Bronchial epithelial cell (primary cell): ENCODE results near the gene SRBD1. TPM values are rescaled to one million over a fixed set of nuclear protein-coding genes. Genes with fewer than 3 reads are reported as not detected.

Source experiments
- DNase-seq: peaks from one replicate; pipeline ENCODE4 v3.0.0-alpha.2; 2010; ENCODE audit warnings: low read depth
- FAIRE-seq: peaks from 2 replicates; lab custom pipeline; 2011; peaks lifted over from hg19 to GRCh38; lab: Jason Lieb, UNC
- H3K27me3 ChIP-seq: 2 replicates; pipeline ENCODE4 v1.5.1; 2011; ENCODE audit warnings: low read length; ENCODE audit not compliant: control insufficient read depth, insufficient read depth
- H3K36me3 ChIP-seq: 2 replicates; pipeline ENCODE4 v1.5.1; 2011; ENCODE audit warnings: low read length; ENCODE audit not compliant: control insufficient read depth, insufficient read depth
- H3K4me3 ChIP-seq: 2 replicates; pipeline ENCODE4 v1.5.1; 2011; ENCODE audit warnings: mild to moderate bottlenecking, low read depth, low read length, control low read depth
- total RNA-seq: library from RNA; depleted of rRNA; stranded (reverse); fragments of >200 nt; gene quantifications from 2 replicates; pipeline ENCODE4 v1.2.1, GENCODE V29; 2014
- TF ChIP-seq, protein P1 (sequence below): IDR thresholded peaks from 2 replicates; pipeline ENCODE4 v1.5.1; 2011; ENCODE audit warnings: mild to moderate bottlenecking, moderate library complexity, low read length, control low read depth, inconsistent platforms; ENCODE audit not compliant: insufficient read depth, severe bottlenecking

SRBD1 gene
- total RNA-seq, 1 donor from 2014 or later = 12.9 TPM

DNA sequence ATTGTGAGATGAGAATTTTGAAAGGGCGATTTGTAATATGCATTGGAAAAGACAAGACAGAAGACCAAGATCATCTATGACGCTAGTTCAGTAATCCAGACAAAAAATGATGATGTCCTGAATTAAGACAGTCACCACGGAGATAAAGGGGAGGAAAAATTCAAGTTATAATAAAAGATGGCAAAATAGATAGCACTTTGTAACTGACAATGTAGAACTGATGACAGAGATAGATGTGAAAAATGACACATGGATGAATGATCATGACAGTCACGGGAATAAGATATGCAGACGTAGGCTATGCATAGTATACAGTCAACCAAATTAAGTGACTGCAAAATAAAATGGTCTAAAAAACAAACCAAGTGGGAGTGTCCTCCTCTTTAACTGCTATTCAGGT, 59.2 kb downstream of the SRBD1 start:
- H3K4me3 ChIP-seq = no peak overlapping the region
- DNase-seq (no peak), FAIRE-seq (no peak)
- no peaks in the 10 kb centered on the region for H3K27me3 ChIP-seq
- no peaks in the 10 kb centered on the region for H3K36me3 ChIP-seq
- TF ChIP-seq, protein P1, sequence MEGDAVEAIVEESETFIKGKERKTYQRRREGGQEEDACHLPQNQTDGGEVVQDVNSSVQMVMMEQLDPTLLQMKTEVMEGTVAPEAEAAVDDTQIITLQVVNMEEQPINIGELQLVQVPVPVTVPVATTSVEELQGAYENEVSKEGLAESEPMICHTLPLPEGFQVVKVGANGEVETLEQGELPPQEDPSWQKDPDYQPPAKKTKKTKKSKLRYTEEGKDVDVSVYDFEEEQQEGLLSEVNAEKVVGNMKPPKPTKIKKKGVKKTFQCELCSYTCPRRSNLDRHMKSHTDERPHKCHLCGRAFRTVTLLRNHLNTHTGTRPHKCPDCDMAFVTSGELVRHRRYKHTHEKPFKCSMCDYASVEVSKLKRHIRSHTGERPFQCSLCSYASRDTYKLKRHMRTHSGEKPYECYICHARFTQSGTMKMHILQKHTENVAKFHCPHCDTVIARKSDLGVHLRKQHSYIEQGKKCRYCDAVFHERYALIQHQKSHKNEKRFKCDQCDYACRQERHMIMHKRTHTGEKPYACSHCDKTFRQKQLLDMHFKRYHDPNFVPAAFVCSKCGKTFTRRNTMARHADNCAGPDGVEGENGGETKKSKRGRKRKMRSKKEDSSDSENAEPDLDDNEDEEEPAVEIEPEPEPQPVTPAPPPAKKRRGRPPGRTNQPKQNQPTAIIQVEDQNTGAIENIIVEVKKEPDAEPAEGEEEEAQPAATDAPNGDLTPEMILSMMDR = no peak

DNA sequence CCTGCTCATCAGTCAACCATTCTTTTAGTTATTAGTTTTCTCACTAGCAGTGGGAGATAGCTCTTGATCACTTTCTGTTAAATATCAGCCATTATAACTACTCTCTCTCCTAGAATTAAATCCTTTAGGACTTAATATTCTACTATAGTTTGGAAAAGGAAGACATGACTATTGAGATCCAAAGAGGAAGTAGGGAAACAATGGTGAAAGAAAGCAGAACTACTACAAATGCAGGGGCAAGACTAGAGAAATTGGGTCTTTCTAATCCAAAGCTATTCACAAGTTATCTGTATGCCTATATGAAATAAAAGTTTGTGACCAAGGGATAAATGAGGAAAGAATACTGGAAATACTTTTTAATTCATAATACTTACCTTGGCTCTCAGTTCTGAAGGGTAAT, 65.1 kb downstream of the SRBD1 start:
- no peak for FAIRE-seq
- Histone ChIP-seq H3K27me3 (no peaks in the 10 kb centered on the region), H3K4me3 (no peak overlapping the region), H3K36me3 (peaks cover 10% of the 10 kb centered on the region)
- TF ChIP-seq, protein P1 = no peak
- DNase-seq = no peak

DNA sequence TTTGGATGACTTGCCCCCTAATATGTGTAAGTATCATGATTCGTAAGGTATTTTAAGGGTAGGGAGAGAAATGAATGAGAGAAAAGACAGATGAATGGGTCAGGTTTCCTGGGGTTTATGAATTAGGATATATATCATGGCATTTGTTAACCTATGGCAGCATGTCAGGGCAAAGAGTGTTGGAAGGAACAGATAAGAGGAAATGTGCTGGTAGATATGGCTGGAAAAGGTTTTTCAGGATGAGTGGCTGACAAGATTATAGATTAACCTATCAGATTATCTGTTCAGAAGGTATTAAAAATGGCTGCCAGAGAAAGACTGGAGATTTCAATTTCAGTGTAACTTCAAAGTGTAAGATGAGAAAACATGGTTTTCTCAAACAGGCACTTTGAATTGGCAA, 67.8 kb downstream of the SRBD1 start:
- DNase-seq (no peak), FAIRE-seq (no peak)
- Histone ChIP-seq H3K36me3 (peaks cover 12% of the 10 kb centered on the region), H3K4me3 (no peak overlapping the region), H3K27me3 (no peaks in the 10 kb centered on the region)
- TF ChIP-seq, protein P1 = no peak

DNA sequence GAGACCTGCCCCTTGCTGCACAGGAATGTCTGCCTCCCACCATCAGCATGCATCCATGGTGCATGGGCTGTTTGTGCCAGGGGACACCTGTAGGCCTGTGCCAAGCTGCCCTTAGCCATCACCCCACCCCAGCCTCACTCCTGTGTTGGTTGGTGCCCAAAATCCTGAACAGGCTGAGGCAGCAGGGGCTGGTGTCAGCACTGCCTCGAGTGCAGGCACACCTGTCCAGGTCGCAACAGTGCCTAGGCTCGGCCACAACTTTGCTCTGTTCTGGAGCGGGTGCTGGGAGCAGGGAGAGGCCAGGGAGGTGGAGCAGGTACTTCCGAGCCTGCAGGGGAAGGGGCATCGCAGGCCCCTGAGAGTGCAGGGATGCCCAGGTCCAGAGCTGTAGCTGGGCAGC, 69.1 kb downstream of the SRBD1 start:
- DNase-seq = no peak
- H3K4me3 ChIP-seq = no peak overlapping the region
- TF ChIP-seq, protein P1 = no peak
- no peaks in the 10 kb centered on the region for H3K27me3 ChIP-seq
- peaks cover 12% of the 10 kb centered on the region for H3K36me3 ChIP-seq
- no peak for FAIRE-seq

DNA sequence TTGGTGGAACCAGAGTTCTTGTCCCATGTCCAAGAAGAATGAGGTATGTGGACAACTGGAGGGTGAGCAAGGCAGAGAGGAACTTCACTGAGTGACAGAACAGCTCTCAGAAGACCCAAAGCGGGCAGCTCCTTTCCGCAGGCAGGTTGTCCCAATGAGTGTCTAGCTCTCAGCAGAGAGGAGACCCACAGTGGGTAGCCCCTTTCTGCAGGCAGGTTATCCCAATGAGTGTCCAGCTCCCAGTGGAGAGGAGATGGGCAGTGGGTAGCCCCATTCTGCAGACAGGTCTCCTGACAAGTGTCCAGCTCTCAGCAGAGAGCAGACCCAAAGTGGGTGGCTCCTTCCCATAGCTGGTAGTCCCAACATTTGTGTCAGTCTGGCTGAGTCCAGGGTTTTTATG, 69.6 kb downstream of the SRBD1 start:
- no peak for DNase-seq
- Histone ChIP-seq H3K27me3 (no peaks in the 10 kb centered on the region), H3K36me3 (peaks cover 12% of the 10 kb centered on the region), H3K4me3 (no peak overlapping the region)
- TF ChIP-seq, protein P1 = no peak
- no peak for FAIRE-seq

DNA sequence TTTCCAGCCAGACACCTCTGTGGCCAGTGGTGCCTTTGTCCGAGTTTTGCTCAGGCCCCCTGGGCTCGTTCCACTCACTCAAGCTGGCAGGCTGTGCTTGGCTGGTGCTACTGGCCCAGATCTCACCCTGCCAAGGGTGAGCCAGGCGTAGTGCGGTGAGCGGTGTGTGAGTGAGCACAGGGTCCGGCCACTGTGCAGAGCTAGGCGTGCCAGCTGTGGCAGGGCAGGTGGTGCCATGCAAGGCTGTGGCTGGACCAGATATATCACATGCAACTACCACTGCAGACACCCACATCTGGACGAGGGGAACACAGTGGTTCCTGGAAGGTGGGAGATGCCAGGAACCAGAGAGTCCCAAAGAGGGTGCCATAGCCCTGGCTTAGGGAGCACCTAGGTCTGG, 70.1 kb downstream of the SRBD1 start:
- TF ChIP-seq, protein P1 = no peak
- DNase-seq (no peak), FAIRE-seq (no peak)
- Histone ChIP-seq H3K27me3 (no peaks in the 10 kb centered on the region), H3K36me3 (peaks cover 11% of the 10 kb centered on the region), H3K4me3 (no peak overlapping the region)
